GM23338 (cell line): ENCODE measurements around the gene ARHGAP30.

Experiments used
- CTCF ChIP-seq, 2 experiments: fragments of 200-600 bp in 1 of 2; sonication (generic) in 1 of 2; conservative IDR thresholded peaks; 2 replicates each; pipeline versions ENCODE4 v1.5.1 to v1.6.1; 2016 to 2017; ENCODE audit warnings: antibody characterized with exemption in 2 of 2, low read depth in 2 of 2, mild to moderate bottlenecking in 2 of 2, moderate library complexity in 1 of 2
- EZH2 ChIP-seq: fragments of 200-600 bp; sonication (generic); IDR thresholded peaks from one replicate; pipeline ENCODE4 v1.8.0; 2017; ENCODE audit warnings: antibody characterized with exemption, mild to moderate bottlenecking, low read depth; ENCODE audit not compliant: unreplicated experiment
- EZH2phosphoT487 ChIP-seq: fragments of 200-600 bp; sonication (generic); IDR thresholded peaks from one replicate; pipeline ENCODE4 v1.8.1; 2018; ENCODE audit warnings: antibody characterized with exemption; ENCODE audit not compliant: unreplicated experiment
- NANOG ChIP-seq: IDR thresholded peaks from 2 replicates; pipeline ENCODE4 v1.6.1; 2016; ENCODE audit warnings: antibody characterized with exemption, borderline replicate concordance
- POLR2AphosphoS5 ChIP-seq: IDR thresholded peaks from 2 replicates; pipeline ENCODE4 v1.6.1; 2016; ENCODE audit warnings: antibody characterized with exemption, low read depth
- REST ChIP-seq: IDR thresholded peaks from one replicate; pipeline ENCODE4 v1.6.1; 2018; ENCODE audit warnings: antibody characterized with exemption; ENCODE audit not compliant: unreplicated experiment
- STAT1 ChIP-seq: IDR thresholded peaks from one replicate; pipeline ENCODE4 v1.6.1; 2016; ENCODE audit warnings: antibody characterized with exemption; ENCODE audit not compliant: unreplicated experiment
- ZNF462 ChIP-seq: fragments of 250-450 bp; sonication (Bioruptor Pico); IDR thresholded peaks from 2 replicates; pipeline ENCODE4 v1.5.0; 2020; ENCODE audit warnings: mild to moderate bottlenecking, moderate library complexity

- TF ChIP-seq CTCF (conservative IDR thresholded peaks at IDR 0.05; ENCODE audit: low read depth in 2 of 2) (no peak), EZH2phosphoT487 (no peak), ZNF462 (no peak), POLR2AphosphoS5 (no peak), EZH2 (no peak), STAT1 (no peak), REST (no peak), NANOG (no peak)
Observed at GRCh38 chr1:161115132-161115711, 45.5 kb upstream of the ARHGAP30 start.
